GM12878 (cell line): ENCODE data around the gene RAP1GDS1. TPM values are rescaled to one million over a fixed set of nuclear protein-coding genes. Genes with fewer than 3 reads are reported as not detected.

Source experiments
- ATAC-seq: fragments of 200-7000 bp; cut with Tn5 transposase; 3 replicates; pipeline ENCODE4 v1.9.1; 2020; ENCODE audit warnings: mild to moderate bottlenecking, moderate library complexity
- BruUV-seq: library from RNA; stranded (reverse); fragments of 400-500 nt; replicated peaks from 2 replicates; lab custom pipeline; 2021; lab: Mats Ljungman, UMichigan
- CTCF ChIA-PET: fragments of 300-600 bp; sonication (Branson Sonifier 250); formaldehyde crosslinking; extraction: SDS; loops from one replicate; lab custom pipeline; 2021; ENCODE audit warnings: inconsistent platforms; lab: Yijun Ruan, JAX
- POLR2A ChIA-PET: fragments of 350-600 bp; formaldehyde crosslinking; extraction: SDS; loops from one replicate; lab custom pipeline; 2021; ENCODE audit warnings: inconsistent platforms; lab: Charles Lee
- RAD21 ChIA-PET: fragments of 300-600 bp; sonication (Branson Sonifier 250); formaldehyde crosslinking; loops from one replicate; lab custom pipeline; 2023; ENCODE audit warnings: antibody characterized with exemption; ENCODE audit not compliant: unreplicated experiment; lab: Charles Lee
- SMC1A ChIA-PET: fragments of 300-600 bp; sonication (Branson Sonifier 250); formaldehyde crosslinking; loops from one replicate; lab custom pipeline; 2023; ENCODE audit not compliant: unreplicated experiment, uncharacterized antibody; lab: Charles Lee
- DNase-seq: peaks from one replicate; pipeline ENCODE4 v3.0.0-alpha.2; 2011; ENCODE audit warnings: low read depth, low spot score
- FAIRE-seq: peaks from 3 replicates; lab custom pipeline; 2011; peaks lifted over from hg19 to GRCh38; lab: Jason Lieb, UNC
- H2AFZ ChIP-seq: 2 replicates; pipeline ENCODE4 v1.6.0; 2011; ENCODE audit warnings: low read depth, low read length, control low read depth; ENCODE audit not compliant: control insufficient read depth
- H3K27ac ChIP-seq: 2 replicates; pipeline ENCODE4 v1.5.1; 2011; ENCODE audit warnings: control low read depth; ENCODE audit not compliant: control insufficient read depth, insufficient read depth
- H3K27me3 ChIP-seq, 2 experiments: replicated peaks in 1 of 2; 2 replicates each; pipeline versions ENCODE4 v1.6.0 to v1.6.1; 2011; ENCODE audit warnings: low read length in 1 of 2; ENCODE audit not compliant: control insufficient read depth in 2 of 2, insufficient read depth in 2 of 2
- H3K36me3 ChIP-seq, 2 experiments: 2 replicates each; pipeline ENCODE4 v1.5.1; 2011; ENCODE audit warnings: low read length in 1 of 2; ENCODE audit not compliant: control insufficient read depth in 2 of 2, insufficient read depth in 2 of 2
- H3K4me1 ChIP-seq: 2 replicates; pipeline ENCODE4 v1.6.1; 2011; ENCODE audit warnings: mild to moderate bottlenecking, low read length, moderate library complexity, mixed read lengths; ENCODE audit not compliant: control insufficient read depth, insufficient read depth
- H3K4me2 ChIP-seq: 2 replicates; pipeline ENCODE4 v1.6.0; 2011; ENCODE audit warnings: control low read depth; ENCODE audit not compliant: control insufficient read depth, insufficient read depth
- H3K4me3 ChIP-seq: fragments of 200-600 bp; sonication (generic); 2 replicates; pipeline ENCODE4 v1.5.1; 2016
- H3K79me2 ChIP-seq: 2 replicates; pipeline ENCODE4 v1.6.0; 2011; ENCODE audit warnings: low read length; ENCODE audit not compliant: control insufficient read depth, insufficient read depth
- H3K9ac ChIP-seq: 2 replicates; pipeline ENCODE4 v1.8.0; 2011; ENCODE audit warnings: low read length, control low read depth, mixed read lengths; ENCODE audit not compliant: control insufficient read depth, insufficient read depth
- H3K9me3 ChIP-seq: replicated peaks from 3 replicates; pipeline ENCODE4 v1.5.1; 2011; ENCODE audit warnings: mild to moderate bottlenecking, low read length; ENCODE audit not compliant: control insufficient read depth, insufficient read depth
- H4K20me1 ChIP-seq: 2 replicates; pipeline ENCODE4 v1.6.0; 2011; ENCODE audit not compliant: control insufficient read depth, insufficient read depth
- BCL11A ChIP-seq: IDR thresholded peaks from 2 replicates; pipeline ENCODE4 v1.6.1; 2011; ENCODE audit warnings: low read depth, low read length
- BCL3 ChIP-seq: IDR thresholded peaks from 2 replicates; pipeline ENCODE4 v1.6.1; 2011; ENCODE audit warnings: borderline replicate concordance, low read depth, mild to moderate bottlenecking, moderate library complexity, low read length; ENCODE audit not compliant: insufficient read depth, poor library complexity, severe bottlenecking
- BRCA1 ChIP-seq: IDR thresholded peaks from 2 replicates; pipeline ENCODE4 v1.6.1; 2011; ENCODE audit warnings: low read depth, low read length, improper control_type of control experiment
- HCFC1 ChIP-seq: fragments of 150-350 bp; IDR thresholded peaks from 2 replicates; pipeline ENCODE4 v1.6.1; 2014; ENCODE audit warnings: low read length
- HDAC6 ChIP-seq: fragments of 200-600 bp; sonication (generic); IDR thresholded peaks from one replicate; pipeline ENCODE4 v1.8.0; 2017; ENCODE audit warnings: antibody characterized with exemption; ENCODE audit not compliant: unreplicated experiment
- MTA2 ChIP-seq: fragments of 450-650 bp; IDR thresholded peaks from 2 replicates; pipeline ENCODE4 v1.6.1; 2016; ENCODE audit warnings: low read depth, mild to moderate bottlenecking, moderate library complexity
- SIX5 ChIP-seq: IDR thresholded peaks from 2 replicates; pipeline ENCODE4 v1.6.1; 2011; ENCODE audit warnings: mild to moderate bottlenecking, low read depth, low read length, moderate library complexity; ENCODE audit not compliant: severe bottlenecking
- SMC3 ChIP-seq: IDR thresholded peaks from 2 replicates; pipeline ENCODE4 v1.6.1; 2011; ENCODE audit warnings: low read length, improper control_type of control experiment, borderline replicate concordance
- SREBF1 ChIP-seq: IDR thresholded peaks from 2 replicates; pipeline ENCODE4 v1.6.1; 2012; ENCODE audit warnings: mild to moderate bottlenecking, low read length
- SRF ChIP-seq, 2 experiments: IDR thresholded peaks; 2 replicates each; pipeline ENCODE4 v1.6.1; 2011; ENCODE audit warnings: low read depth in 2 of 2, low read length in 2 of 2, mild to moderate bottlenecking in 1 of 2, moderate library complexity in 1 of 2
- YBX1 ChIP-seq: fragments of 450-650 bp; IDR thresholded peaks from 2 replicates; pipeline ENCODE4 v1.6.1; 2016; ENCODE audit warnings: antibody characterized with exemption
- ZNF274 ChIP-seq: IDR thresholded peaks from one replicate; pipeline ENCODE4 v1.8.0; 2011; ENCODE audit not compliant: insufficient read length, insufficient read depth
- WGBS: methylation state at CpG from one replicate; pipeline ENCODE4 v1.1.6; 2016; ENCODE audit warnings: low lambda C conversion rate; ENCODE audit not compliant: insufficient replicate concordance, insufficient coverage; ENCODE audit errors: missing lambda C conversion rate; 5-methylcytosine and 5-hydroxymethylcytosine counted together
- in situ Hi-C: fragments of 300-500 bp; cut with MboI; formaldehyde crosslinking; loops from 9 replicates; pipeline ENCODE4 v1.14.3; 2018; ENCODE audit warnings: mixed read lengths
- intact Hi-C: fragments of 100-400 bp; cut with micrococcal nuclease; formaldehyde crosslinking; loops from one replicate; pipeline ENCODE4 v1.14.2; 2022; ENCODE audit not compliant: unreplicated experiment
- polyA plus RNA-seq, 11 experiments: library from polyadenylated mRNA; depleted of rRNA in 4 of 11; unstranded in 6 of 11; stranded (reverse) in 5 of 11; fragments of >200 nt; fragmentation: Nextera tagmentation in 4 of 11; fragmentation: Illumina TruSeq in 1 of 11; extraction: Ambion mirVana in 4 of 11; extraction: Trizol in 1 of 11; gene quantifications; 1 replicate in 1 of 11; 2 replicates in 10 of 11; pipeline versions ENCODE4 v1.2.1 to v1.2.3, GENCODE V29; 2011 to 2016; ENCODE audit warnings: inconsistent platforms in 2 of 11, missing spikeins in 2 of 11, low read depth in 1 of 11
- total RNA-seq, 4 experiments: library from RNA; depleted of rRNA in 3 of 4; stranded (reverse); fragments of >200 nt in 3 of 4; fragmentation: Illumina TruSeq in 1 of 4; extraction: Trizol in 1 of 4; gene quantifications; 2 replicates each; pipeline versions ENCODE4 v1.2.1 to v1.2.3, GENCODE V29; 2013 to 2021
- TF ChIP-seq, protein P1 (sequence below): IDR thresholded peaks from 2 replicates; pipeline ENCODE4 v1.6.1; 2011; ENCODE audit warnings: low read depth, low read length, improper control_type of control experiment, borderline replicate concordance
- TF ChIP-seq, protein P2 (sequence below): fragments of 450-650 bp; IDR thresholded peaks from 2 replicates; pipeline ENCODE4 v1.6.1; 2018; ENCODE audit warnings: mild to moderate bottlenecking, low read depth, moderate library complexity; ENCODE audit not compliant: partially characterized antibody

The RAP1GDS1 gene
- total and polyA plus RNA-seq, 10 of the 15 experiments (the other 5 are each of a cell fraction or from before 2014, with no cell fraction given), result 12.0 to 30.5 (median 20.7) TPM

GRCh38 chr4:98446499-98447375 is 185.6 kb downstream of the RAP1GDS1 start (continued):
- TF ChIP-seq, protein P1, sequence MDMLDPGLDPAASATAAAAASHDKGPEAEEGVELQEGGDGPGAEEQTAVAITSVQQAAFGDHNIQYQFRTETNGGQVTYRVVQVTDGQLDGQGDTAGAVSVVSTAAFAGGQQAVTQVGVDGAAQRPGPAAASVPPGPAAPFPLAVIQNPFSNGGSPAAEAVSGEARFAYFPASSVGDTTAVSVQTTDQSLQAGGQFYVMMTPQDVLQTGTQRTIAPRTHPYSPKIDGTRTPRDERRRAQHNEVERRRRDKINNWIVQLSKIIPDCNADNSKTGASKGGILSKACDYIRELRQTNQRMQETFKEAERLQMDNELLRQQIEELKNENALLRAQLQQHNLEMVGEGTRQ, result no peak
- TF ChIP-seq YBX1, result no peak

- Histone ChIP-seq H3K27me3 (no peaks in the 10 kb centered on the region), H3K4me2 (peak overlapping the region; percentile 39), H3K36me3 (no peaks in the 10 kb centered on the region; a peak in 1 of 4 replicates), H3K4me1 (peaks cover 17% of the 10 kb centered on the region), H3K4me3 (no peak overlapping the region), H3K9ac (no peak overlapping the region), H4K20me1 (no peaks in the 10 kb centered on the region), H3K27ac (peak overlapping the region; percentile 9; the same call in 1 of the 2 replicates), H2AFZ (no peak overlapping the region), H3K79me2 (no peaks in the 10 kb centered on the region), H3K9me3 (no peaks in the 10 kb centered on the region; the same call in 2 of the 3 replicates)
- FAIRE-seq (no peak), ATAC-seq (peak; percentile 40), DNase-seq (no peak)
- ChIA-PET POLR2A (interaction anchor here (0.5 to 1.2 kb wide), 2 partner anchors 187 to 247 kb away, joined by 3 to 4 read pairs; partner anchors contain the start of gene RAP1GDS1), CTCF (interaction anchor here (0.6 to 4.8 kb wide), 5 partner anchors 20 to 957 kb away, joined by 3 to 21 read pairs (median 4); partner anchors contain the start of gene STPG2), RAD21 (interaction anchor here (0.6 to 1.2 kb wide), 2 partner anchors 64 to 610 kb away, joined by 3 to 4 read pairs; no protein-coding TSS in a partner anchor), SMC1A (interaction anchor here (0.9 to 1.8 kb wide), 4 partner anchors 10 to 27 kb away, joined by 3 to 5 read pairs (median 4); no protein-coding TSS in a partner anchor)
- no TSS peak for BruUV-seq
- intact Hi-C loops, result loop anchor here (5.0 kb wide), 2 partner anchors 185 to 305 kb away; partner anchors contain the start of genes RAP1GDS1 and STPG2
- WGBS, result 38% methylated on average over 5 of the region's 5 CpGs
- in situ Hi-C loops, result no loop called here
- TF ChIP-seq, protein P2, sequence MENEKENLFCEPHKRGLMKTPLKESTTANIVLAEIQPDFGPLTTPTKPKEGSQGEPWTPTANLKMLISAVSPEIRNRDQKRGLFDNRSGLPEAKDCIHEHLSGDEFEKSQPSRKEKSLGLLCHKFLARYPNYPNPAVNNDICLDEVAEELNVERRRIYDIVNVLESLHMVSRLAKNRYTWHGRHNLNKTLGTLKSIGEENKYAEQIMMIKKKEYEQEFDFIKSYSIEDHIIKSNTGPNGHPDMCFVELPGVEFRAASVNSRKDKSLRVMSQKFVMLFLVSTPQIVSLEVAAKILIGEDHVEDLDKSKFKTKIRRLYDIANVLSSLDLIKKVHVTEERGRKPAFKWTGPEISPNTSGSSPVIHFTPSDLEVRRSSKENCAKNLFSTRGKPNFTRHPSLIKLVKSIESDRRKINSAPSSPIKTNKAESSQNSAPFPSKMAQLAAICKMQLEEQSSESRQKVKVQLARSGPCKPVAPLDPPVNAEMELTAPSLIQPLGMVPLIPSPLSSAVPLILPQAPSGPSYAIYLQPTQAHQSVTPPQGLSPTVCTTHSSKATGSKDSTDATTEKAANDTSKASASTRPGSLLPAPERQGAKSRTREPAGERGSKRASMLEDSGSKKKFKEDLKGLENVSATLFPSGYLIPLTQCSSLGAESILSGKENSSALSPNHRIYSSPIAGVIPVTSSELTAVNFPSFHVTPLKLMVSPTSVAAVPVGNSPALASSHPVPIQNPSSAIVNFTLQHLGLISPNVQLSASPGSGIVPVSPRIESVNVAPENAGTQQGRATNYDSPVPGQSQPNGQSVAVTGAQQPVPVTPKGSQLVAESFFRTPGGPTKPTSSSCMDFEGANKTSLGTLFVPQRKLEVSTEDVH, result no peak
- TF ChIP-seq YBX1 (no peak), BCL3 (no peak), MTA2 (no peak), SRF (IDR thresholded peaks at IDR 0.05; ENCODE audit: low read depth in 2 of 2, low read length in 2 of 2) (no peak), HCFC1 (no peak), SIX5 (no peak), SREBF1 (no peak), BRCA1 (no peak), BCL11A (no peak), SMC3 (no peak), ZNF274 (no peak), HDAC6 (no peak)
- TF ChIP-seq, protein P1, result no peak
Measured at GRCh38 chr4:98447648-98448047, 186.5 kb downstream of the RAP1GDS1 start.
